Measurements from ENCODE around the gene CCDC93. TPM values are rescaled to one million over a fixed set of nuclear protein-coding genes. Genes with fewer than 3 reads are reported as not detected.

Gene CCDC93
- total RNA-seq, 2 experiments from 2014 or later = 62.2 to 64.5 TPM

- H3K9me3 ChIP-seq (ENCODE audit: control insufficient read depth in 1 of 2, insufficient read depth in 1 of 2, low read length in 2 of 2) = no peaks in the 10 kb centered on the region
- no peak overlapping the region for H3K4me3 Mint-ChIP-seq
- no peak for ATAC-seq (ENCODE audit: poor library complexity)
- no peaks in the 10 kb centered on the region for H3K27me3 ChIP-seq (ENCODE audit: control insufficient read depth in 1 of 2, insufficient read depth in 2 of 2, low read length in 2 of 2)
- H3K4me1 ChIP-seq (ENCODE audit: insufficient read depth, low read length) = no peaks in the 10 kb centered on the region
- TF ChIP-seq CTCF (IDR thresholded peaks at IDR 0.05) = no peak
- peaks cover 95% of the 10 kb centered on the region for H3K36me3 ChIP-seq (ENCODE audit: insufficient read depth, low read length)
- no peak overlapping the region for H3K27ac Mint-ChIP-seq
- H3K9me3 Mint-ChIP-seq = no peaks in the 10 kb centered on the region
- ChIA-PET CTCF (no interaction called here), POLR2A (no interaction called here)
- H3K36me3 Mint-ChIP-seq (ENCODE audit: low read depth) = peaks cover 100% of the 10 kb centered on the region
- DNase-seq = no peak
- H3K4me1 Mint-ChIP-seq (ENCODE audit: low read depth) = no peaks in the 10 kb centered on the region
- no peak overlapping the region for H3K27ac ChIP-seq (ENCODE audit: low read depth in 1 of 2, low read length in 2 of 2)
- intact Hi-C loops (cut with DNase I, micrococcal nuclease) = no loop called here
- no peak overlapping the region for H3K4me3 ChIP-seq (ENCODE audit: low read length)
- no peaks in the 10 kb centered on the region for H3K27me3 Mint-ChIP-seq
These were observed 77.9 kb downstream of the CCDC93 start for GRCh38 chr2:117935954-117936353.

- Histone ChIP-seq H3K36me3 (ENCODE audit: insufficient read depth, low read length) (peaks cover 95% of the 10 kb centered on the region), H3K27ac (ENCODE audit: low read depth in 1 of 2, low read length in 2 of 2) (no peak overlapping the region), H3K9me3 (ENCODE audit: control insufficient read depth in 1 of 2, insufficient read depth in 1 of 2, low read length in 2 of 2) (no peaks in the 10 kb centered on the region), H3K4me1 (ENCODE audit: insufficient read depth, low read length) (no peaks in the 10 kb centered on the region), H3K4me3 (ENCODE audit: low read length) (no peak overlapping the region), H3K27me3 (ENCODE audit: control insufficient read depth in 1 of 2, insufficient read depth in 2 of 2, low read length in 2 of 2) (no peaks in the 10 kb centered on the region)
- no peak for DNase-seq
- H3K27me3 Mint-ChIP-seq = no peaks in the 10 kb centered on the region
- H3K4me1 Mint-ChIP-seq (ENCODE audit: low read depth) = no peaks in the 10 kb centered on the region
- no peaks in the 10 kb centered on the region for H3K9me3 Mint-ChIP-seq
- no peak for TF ChIP-seq CTCF (IDR thresholded peaks at IDR 0.05)
- ATAC-seq (ENCODE audit: poor library complexity) = no peak
- H3K27ac Mint-ChIP-seq = no peak overlapping the region
- intact Hi-C loops (cut with DNase I, micrococcal nuclease) = no loop called here
- ChIA-PET CTCF (no interaction called here), POLR2A (no interaction called here)
- H3K36me3 Mint-ChIP-seq (ENCODE audit: low read depth) = peaks cover 100% of the 10 kb centered on the region
- H3K4me3 Mint-ChIP-seq = no peak overlapping the region
These were observed 78.4 kb downstream of the CCDC93 start for GRCh38 chr2:117935456-117935855.

- no peak overlapping the region for H3K27ac ChIP-seq (ENCODE audit: low read depth in 1 of 2, low read length in 2 of 2)
- CTCF ChIA-PET = no interaction called here
- TF ChIP-seq CTCF (IDR thresholded peaks at IDR 0.05) = no peak
- POLR2A ChIA-PET = no interaction called here
- no peaks in the 10 kb centered on the region for H3K27me3 ChIP-seq (ENCODE audit: control insufficient read depth in 1 of 2, insufficient read depth in 2 of 2, low read length in 2 of 2)
- DNase-seq = no peak
- Mint-ChIP-seq H3K9me3 (peaks cover 2% of the 10 kb centered on the region), H3K27me3 (no peaks in the 10 kb centered on the region), H3K36me3 (ENCODE audit: low read depth) (peaks cover 100% of the 10 kb centered on the region), H3K4me3 (no peak overlapping the region), H3K4me1 (ENCODE audit: low read depth) (no peaks in the 10 kb centered on the region), H3K27ac (no peak overlapping the region)
- ATAC-seq (ENCODE audit: poor library complexity) = no peak
- intact Hi-C loops (cut with DNase I, micrococcal nuclease) = no loop called here
- H3K4me3 ChIP-seq (ENCODE audit: low read length) = no peak overlapping the region
- peaks cover 94% of the 10 kb centered on the region for H3K36me3 ChIP-seq (ENCODE audit: insufficient read depth, low read length)
- H3K4me1 ChIP-seq (ENCODE audit: insufficient read depth, low read length) = no peaks in the 10 kb centered on the region
- H3K9me3 ChIP-seq (ENCODE audit: control insufficient read depth in 1 of 2, insufficient read depth in 1 of 2, low read length in 2 of 2) = peaks cover 4% of the 10 kb centered on the region in 2 experiments
These were observed 80.0 kb downstream of the CCDC93 start for GRCh38 chr2:117933884-117934354.

All from CD4-positive, alpha-beta T cell (primary cell).